HepG2 (cell line): ENCODE measurements around the gene AUTS2. TPM values are rescaled to one million over a fixed set of nuclear protein-coding genes. Genes with fewer than 3 reads are reported as not detected.

Experiments used
- ATAC-seq: fragments of 200-7000 bp; cut with Tn5 transposase; 3 replicates; pipeline ENCODE4 v1.9.1; 2020; ENCODE audit warnings: mild to moderate bottlenecking, moderate library complexity
- BruUV-seq: library from RNA; stranded (reverse); fragments of 400-500 nt; replicated peaks from 2 replicates; lab custom pipeline; 2021; lab: Mats Ljungman, UMichigan
- CTCF ChIA-PET: fragments of 300-600 bp; formaldehyde crosslinking; extraction: SDS; loops from one replicate; lab custom pipeline; 2021; ENCODE audit warnings: low total read pairs, inconsistent platforms, low intra/inter-chr PET ratio; lab: Yijun Ruan, JAX
- POLR2A ChIA-PET: fragments of 350-600 bp; sonication (Branson Sonifier 250); formaldehyde crosslinking; loops from one replicate; lab custom pipeline; 2020; ENCODE audit warnings: antibody characterized with exemption, inconsistent platforms; lab: Yijun Ruan, JAX
- DNase-seq: peaks from one replicate; pipeline ENCODE4 v3.0.0-alpha.2; 2015; ENCODE audit warnings: low spot score
- FAIRE-seq: peaks from 3 replicates; lab custom pipeline; 2011; peaks lifted over from hg19 to GRCh38; lab: Jason Lieb, UNC
- H2AFZ ChIP-seq: one replicate; pipeline ENCODE4 v1.6.1; 2011; ENCODE audit warnings: low read length, inconsistent platforms
- H3K27ac ChIP-seq: fragments of 300-600 bp; 3 replicates; pipeline ENCODE4 v1.8.0; 2011; ENCODE audit warnings: mixed run types, mild to moderate bottlenecking, mixed read lengths, low read length, inconsistent platforms; ENCODE audit not compliant: insufficient read depth; ENCODE audit errors: extremely low read length
- H3K27me3 ChIP-seq, 2 experiments: fragments of 200-600 bp in 1 of 2; 2 replicates in 1 of 2; 3 replicates in 1 of 2; pipeline versions ENCODE4 v1.6.0 to v1.8.0; 2011; ENCODE audit warnings: low read length in 2 of 2, mild to moderate bottlenecking in 2 of 2, moderate library complexity in 2 of 2, inconsistent platforms in 1 of 2; ENCODE audit not compliant: insufficient read depth in 2 of 2, control insufficient read depth in 1 of 2
- H3K36me3 ChIP-seq, 2 experiments: fragments of 200-600 bp in 1 of 2; replicated peaks in 1 of 2; 2 replicates in 1 of 2; 3 replicates in 1 of 2; pipeline versions ENCODE4 v1.5.1 to v1.8.0; 2011; ENCODE audit warnings: low read length in 2 of 2, inconsistent platforms in 1 of 2; ENCODE audit not compliant: insufficient read depth in 2 of 2, control insufficient read depth in 1 of 2
- H3K4me1 ChIP-seq: 2 replicates; pipeline ENCODE4 v1.5.1; 2012; ENCODE audit warnings: low read length, inconsistent platforms; ENCODE audit not compliant: insufficient read depth
- H3K4me2 ChIP-seq: 2 replicates; pipeline ENCODE4 v1.6.0; 2011; ENCODE audit warnings: low read depth, low read length, inconsistent platforms
- H3K4me3 ChIP-seq, 3 experiments: fragments of 200-600 bp in 1 of 3; sonication (generic), shearing (Covaris generic) in 1 of 3; replicated peaks in 1 of 3; 2 replicates each; pipeline ENCODE4 v1.5.1; 2011 to 2016; ENCODE audit warnings: low read length in 3 of 3, inconsistent platforms in 2 of 3, low read depth in 2 of 3, mild to moderate bottlenecking in 2 of 3, control low read depth in 1 of 3, mixed read lengths in 1 of 3; ENCODE audit not compliant: insufficient read depth in 1 of 3
- H3K79me2 ChIP-seq: one replicate; pipeline ENCODE4 v1.6.1; 2011; ENCODE audit warnings: low read length, inconsistent platforms; ENCODE audit not compliant: insufficient read depth
- H3K9ac ChIP-seq: 2 replicates; pipeline ENCODE4 v1.6.0; 2011; ENCODE audit warnings: mild to moderate bottlenecking, low read depth, low read length, inconsistent platforms; ENCODE audit not compliant: insufficient read depth
- H3K9me3 ChIP-seq: 2 replicates; pipeline ENCODE4 v1.5.1; 2012; ENCODE audit warnings: mild to moderate bottlenecking, low read length
- H4K20me1 ChIP-seq: 2 replicates; pipeline ENCODE4 v1.6.0; 2011; ENCODE audit warnings: inconsistent platforms, mild to moderate bottlenecking, low read length, moderate library complexity; ENCODE audit not compliant: insufficient read depth
- EP300 ChIP-seq, 3 experiments: sonication (generic) in 1 of 3; formaldehyde crosslinking in 1 of 3; IDR thresholded peaks; 2 replicates each; pipeline versions ENCODE4 v1.5.1 to v1.6.1; 2011 to 2020; ENCODE audit warnings: low read depth in 2 of 3, low read length in 2 of 3, borderline replicate concordance in 1 of 3, improper control_type of control experiment in 1 of 3, mild to moderate bottlenecking in 1 of 3, missing genetic modification reagents in 1 of 3, moderate library complexity in 1 of 3
- KLF15 ChIP-seq: sonication (generic); formaldehyde crosslinking; IDR thresholded peaks from 2 replicates; pipeline ENCODE4 v1.8.1; 2023; ENCODE audit warnings: borderline replicate concordance, mild to moderate bottlenecking, inconsistent platforms, missing genetic modification reagents, mixed read lengths
- SMARCC2 ChIP-seq: fragments of 450-650 bp; IDR thresholded peaks from 2 replicates; pipeline ENCODE4 v1.6.1; 2017; ENCODE audit warnings: antibody characterized with exemption, mild to moderate bottlenecking
- ZBTB21 ChIP-seq: sonication (generic); formaldehyde crosslinking; IDR thresholded peaks from 2 replicates; pipeline ENCODE4 v1.4.0; 2020; ENCODE audit warnings: missing genetic modification reagents
- WGBS: methylation state at CpG from one replicate; pipeline ENCODE4 v1.1.6; 2017; ENCODE audit warnings: low lambda C conversion rate; 5-methylcytosine and 5-hydroxymethylcytosine counted together
- in situ Hi-C: cut with HindIII; loops from 2 replicates; pipeline ENCODE4 v1.10.0; 2017; ENCODE audit warnings: low pct_unique_long_range_greater_than_20kb; ENCODE audit not compliant: extremely low pct_ligation_motif_present
- intact Hi-C: fragments of 100-400 bp; cut with micrococcal nuclease; formaldehyde crosslinking; loops from one replicate; pipeline ENCODE4 v1.10.0; 2022; ENCODE audit not compliant: unreplicated experiment
- polyA plus RNA-seq, 8 experiments: library from polyadenylated mRNA; depleted of rRNA in 3 of 8; stranded (reverse) in 7 of 8; unstranded in 1 of 8; fragments of >200 nt; fragmentation: Illumina TruSeq in 4 of 8; extraction: Trizol in 4 of 8; gene quantifications; 2 replicates each; pipeline versions ENCODE4 v1.2.1 to v1.2.3, GENCODE V29; 2011 to 2016; ENCODE audit warnings: low read depth in 4 of 8, missing spikeins in 1 of 8, mixed read lengths in 1 of 8; ENCODE audit not compliant: insufficient read depth in 1 of 8
- total RNA-seq, 5 experiments: library from RNA; depleted of rRNA; stranded (reverse); fragments of >200 nt; fragmentation: Illumina TruSeq; extraction: Trizol; gene quantifications; 2 replicates each; pipeline ENCODE4 v1.2.3, GENCODE V29; 2016; ENCODE audit warnings: low read depth in 1 of 5
- TF ChIP-seq, protein P1 (sequence below): sonication (generic); formaldehyde crosslinking; IDR thresholded peaks from 2 replicates; pipeline ENCODE4 v1.4.0; 2020; ENCODE audit warnings: mild to moderate bottlenecking, missing genetic modification reagents

The AUTS2 gene
- total and polyA plus RNA-seq, 2 of the 13 experiments (the other 11 are each of a cell fraction or from before 2014, with no cell fraction given), result 0.38 TPM; not detected in 1

DNA sequence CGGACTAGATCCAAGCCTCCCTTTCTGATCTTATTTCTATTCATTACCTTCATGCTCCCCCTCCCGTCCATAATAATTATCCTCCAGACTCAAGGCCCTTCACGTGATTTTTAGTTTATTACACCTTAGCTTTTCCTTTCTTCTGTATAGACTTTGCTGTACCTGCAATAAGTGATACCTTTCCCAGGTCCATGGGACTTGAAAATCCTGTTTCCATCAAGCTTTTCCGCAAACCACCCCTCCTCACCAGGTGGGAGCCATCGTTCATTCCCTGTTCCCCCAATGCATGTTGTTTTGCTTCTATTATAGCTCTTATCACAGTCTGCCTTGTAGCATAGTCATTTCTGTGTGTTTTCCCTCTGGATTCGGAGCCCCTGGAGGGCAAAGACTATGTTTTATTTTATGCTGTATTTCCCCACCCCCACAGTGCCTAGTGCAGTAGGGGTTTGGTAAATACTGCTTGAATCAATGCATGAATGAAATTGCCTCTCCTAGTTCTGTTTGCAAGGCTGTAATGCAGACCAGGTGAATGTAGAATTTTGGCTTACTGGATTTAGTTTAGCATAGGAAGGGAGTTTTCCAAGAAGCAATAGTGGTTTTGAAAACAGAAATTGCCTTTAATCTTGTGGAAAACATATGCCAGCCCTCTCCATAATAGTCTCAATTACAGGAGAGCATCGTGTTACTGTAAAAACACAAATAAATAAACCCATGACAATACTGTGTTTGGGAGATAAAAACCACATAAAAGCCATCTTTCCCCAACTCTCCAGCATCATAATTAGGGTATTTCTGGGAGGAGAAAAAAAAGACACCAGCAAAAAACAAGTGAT is 213.4 kb downstream of the AUTS2 start:
- TF ChIP-seq EP300 (IDR thresholded peaks at IDR 0.05; ENCODE audit: low read depth in 2 of 2, low read length in 2 of 2) (no peak), EP300 (CRISPR knock-in tag; IDR thresholded peaks at IDR 0.05; ENCODE audit: borderline replicate concordance) (no peak), ZBTB21 (CRISPR knock-in tag) (no peak), KLF15 (CRISPR knock-in tag) (no peak), SMARCC2 (no peak)
- TF ChIP-seq, protein P1, sequence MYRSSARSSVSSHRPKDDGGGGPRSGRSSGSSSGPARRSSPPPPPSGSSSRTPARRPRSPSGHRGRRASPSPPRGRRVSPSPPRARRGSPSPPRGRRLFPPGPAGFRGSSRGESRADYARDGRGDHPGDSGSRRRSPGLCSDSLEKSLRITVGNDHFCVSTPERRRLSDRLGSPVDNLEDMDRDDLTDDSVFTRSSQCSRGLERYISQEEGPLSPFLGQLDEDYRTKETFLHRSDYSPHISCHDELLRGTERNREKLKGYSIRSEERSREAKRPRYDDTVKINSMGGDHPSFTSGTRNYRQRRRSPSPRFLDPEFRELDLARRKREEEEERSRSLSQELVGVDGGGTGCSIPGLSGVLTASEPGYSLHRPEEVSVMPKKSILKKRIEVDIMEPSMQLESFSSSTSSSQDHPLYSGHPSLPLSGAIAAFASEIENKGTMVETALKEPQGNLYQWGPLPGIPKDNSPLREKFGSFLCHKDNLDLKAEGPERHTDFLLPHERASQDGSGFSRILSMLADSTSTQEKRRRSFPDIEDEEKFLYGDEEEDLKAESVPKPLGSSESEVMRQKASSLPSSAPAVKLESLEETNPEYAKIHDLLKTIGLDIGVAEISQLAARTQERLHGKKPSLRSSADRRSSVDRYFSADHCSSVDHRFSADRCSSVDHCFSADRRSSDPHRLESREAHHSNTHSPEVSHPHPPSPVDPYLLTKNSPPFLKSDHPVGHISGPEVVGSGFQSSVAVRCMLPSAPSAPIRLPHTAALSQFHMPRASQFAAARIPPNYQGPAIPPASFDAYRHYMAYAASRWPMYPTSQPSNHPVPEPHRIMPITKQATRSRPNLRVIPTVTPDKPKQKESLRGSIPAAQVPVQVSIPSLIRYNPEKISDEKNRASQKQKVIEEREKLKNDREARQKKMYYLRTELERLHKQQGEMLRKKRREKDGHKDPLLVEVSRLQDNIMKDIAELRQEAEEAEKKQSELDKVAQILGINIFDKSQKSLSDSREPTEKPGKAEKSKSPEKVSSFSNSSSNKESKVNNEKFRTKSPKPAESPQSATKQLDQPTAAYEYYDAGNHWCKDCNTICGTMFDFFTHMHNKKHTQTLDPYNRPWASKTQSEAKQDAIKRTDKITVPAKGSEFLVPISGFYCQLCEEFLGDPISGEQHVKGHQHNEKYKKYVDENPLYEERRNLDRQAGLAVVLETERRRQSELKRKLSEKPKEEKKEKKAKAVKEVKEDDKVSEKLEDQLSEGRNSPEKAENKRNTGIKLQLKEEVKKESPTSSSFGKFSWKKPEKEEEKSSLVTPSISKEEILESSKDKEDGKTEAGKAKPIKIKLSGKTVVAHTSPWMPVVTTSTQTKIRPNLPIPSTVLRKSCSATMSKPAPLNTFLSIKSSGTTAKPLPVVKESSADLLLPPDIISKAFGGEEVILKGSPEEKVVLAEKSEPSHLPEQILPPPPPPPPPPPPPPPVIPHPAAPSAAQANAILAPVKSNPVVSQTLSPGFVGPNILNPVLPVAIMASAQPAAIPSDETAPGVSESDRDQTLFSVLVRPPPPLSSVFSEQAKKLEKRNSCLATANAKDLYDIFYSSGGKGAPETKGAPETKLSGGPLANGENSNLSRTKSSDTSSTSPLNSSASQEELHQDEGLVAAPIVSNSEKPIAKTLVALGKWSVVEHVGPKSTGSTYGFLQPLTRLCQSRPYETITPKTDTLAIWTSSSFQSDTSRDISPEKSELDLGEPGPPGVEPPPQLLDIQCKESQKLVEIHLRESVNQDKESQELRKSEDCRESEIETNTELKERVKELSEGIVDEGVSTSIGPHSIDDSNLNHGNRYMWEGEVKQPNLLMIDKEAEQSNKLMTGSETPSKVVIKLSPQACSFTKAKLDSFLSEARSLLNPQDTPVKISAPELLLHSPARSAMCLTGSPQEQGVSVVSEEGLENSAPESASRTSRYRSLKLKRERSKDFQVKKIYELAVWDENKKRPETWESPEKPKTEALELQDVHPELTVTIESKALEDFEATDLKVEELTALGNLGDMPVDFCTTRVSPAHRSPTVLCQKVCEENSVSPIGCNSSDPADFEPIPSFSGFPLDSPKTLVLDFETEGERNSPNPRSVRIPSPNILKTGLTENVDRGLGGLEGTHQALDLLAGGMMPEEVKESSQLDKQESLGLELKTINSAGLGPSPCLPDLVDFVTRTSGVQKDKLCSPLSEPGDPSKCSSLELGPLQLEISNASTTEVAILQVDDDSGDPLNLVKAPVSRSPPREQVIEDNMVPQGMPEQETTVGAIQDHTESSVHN (CRISPR knock-in tag), result no peak
- POLR2A ChIA-PET, result no interaction called here
- in situ Hi-C loops, result no loop called here
- BruUV-seq, result no TSS peak
- no peaks in the 10 kb centered on the region for H3K4me1 ChIP-seq
- 20% methylated on average over 7 of the region's 7 CpGs for WGBS
- no peak overlapping the region for H3K4me2 ChIP-seq
- H3K36me3 ChIP-seq, result no peaks in the 10 kb centered on the region
- intact Hi-C loops, result no loop called here
- H3K27ac ChIP-seq, result no peak overlapping the region
- no peak overlapping the region for H3K4me3 ChIP-seq
- H2AFZ ChIP-seq, result no peak overlapping the region
- ATAC-seq, result no peak
- no peaks in the 10 kb centered on the region for H4K20me1 ChIP-seq
- no peaks in the 10 kb centered on the region for H3K9me3 ChIP-seq
- FAIRE-seq, result no peak
- no peak for DNase-seq
- CTCF ChIA-PET, result no interaction called here
- no peak overlapping the region for H3K9ac ChIP-seq
- no peaks in the 10 kb centered on the region for H3K79me2 ChIP-seq
- H3K27me3 ChIP-seq, result no peaks in the 10 kb centered on the region
